CD1c-positive myeloid dendritic cell (primary cell): Measurements from ENCODE around the gene NKD2.
"Not testable (repeated sequence)": the region's sequence is repeated elsewhere in the genome, so short reads cannot be mapped to it uniquely, and the experiment has no call there.

Source experiments
- DNase-seq: peaks from one replicate; pipeline ENCODE4 v3.0.0-alpha.2; 2016; ENCODE audit errors: extremely low spot score

Gene NKD2

DNA sequence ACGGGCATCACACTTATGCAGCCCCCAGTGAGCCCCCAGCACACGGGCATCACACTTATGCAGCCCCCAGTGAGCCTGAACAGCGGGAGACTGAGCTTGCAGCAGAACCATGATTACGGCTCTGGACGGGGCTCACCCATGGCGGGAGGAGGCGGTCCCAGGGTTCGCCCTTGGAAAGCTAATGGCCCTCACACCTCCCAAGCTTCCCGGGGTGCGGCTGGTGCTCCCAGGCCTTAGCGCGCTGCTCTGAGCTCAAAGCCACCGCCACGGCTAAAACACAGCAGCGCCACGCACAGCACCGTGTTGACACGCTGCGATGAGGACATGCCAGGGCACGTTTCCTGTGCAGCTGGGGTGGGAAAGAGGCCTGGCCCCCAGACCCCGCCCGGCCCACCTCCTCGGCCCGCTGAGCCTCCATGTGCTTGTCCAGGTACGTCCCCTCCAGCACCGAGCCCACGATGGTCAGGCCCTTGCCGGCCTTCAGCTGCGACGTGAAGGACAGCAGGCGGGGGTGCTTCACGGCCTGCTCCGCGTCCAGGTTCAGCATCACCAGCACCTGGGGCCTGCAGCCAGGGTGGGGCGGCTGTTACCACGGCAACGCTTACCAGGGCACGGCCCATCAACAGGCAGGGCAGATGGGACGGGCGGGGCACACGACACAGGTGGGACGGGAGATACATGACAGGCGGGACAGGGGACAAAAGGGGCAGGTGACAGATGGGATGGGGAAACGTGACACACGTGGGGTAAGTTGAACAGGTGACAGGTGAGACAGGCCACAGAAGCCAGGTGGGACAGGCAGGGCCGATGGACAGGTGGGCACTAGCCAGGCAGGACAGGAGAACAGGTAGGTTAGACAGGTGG lies 64.9 kb downstream of the NKD2 start:
- no peak for DNase-seq

DNA sequence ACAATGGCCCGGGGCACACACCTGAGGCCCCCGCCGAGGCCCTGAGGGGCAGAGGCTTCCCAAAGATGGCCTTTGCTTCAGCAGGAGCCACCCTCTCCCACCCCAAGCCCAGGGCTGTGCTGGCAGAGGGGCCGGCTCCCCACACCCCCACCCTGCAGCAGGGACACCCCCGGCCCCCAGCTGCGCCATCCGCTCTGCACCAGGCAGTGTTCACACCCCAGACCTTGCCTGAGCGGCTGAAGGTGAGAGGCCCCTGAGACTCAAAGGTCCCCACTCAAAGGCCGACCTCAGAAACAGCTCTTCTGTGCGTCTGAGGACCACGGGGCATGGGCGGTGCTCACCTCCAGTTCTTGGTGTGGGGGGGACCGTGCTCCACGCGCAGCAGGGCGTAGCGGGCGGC lies 65.6 kb downstream of the NKD2 start:
- DNase-seq, result no peak

DNA sequence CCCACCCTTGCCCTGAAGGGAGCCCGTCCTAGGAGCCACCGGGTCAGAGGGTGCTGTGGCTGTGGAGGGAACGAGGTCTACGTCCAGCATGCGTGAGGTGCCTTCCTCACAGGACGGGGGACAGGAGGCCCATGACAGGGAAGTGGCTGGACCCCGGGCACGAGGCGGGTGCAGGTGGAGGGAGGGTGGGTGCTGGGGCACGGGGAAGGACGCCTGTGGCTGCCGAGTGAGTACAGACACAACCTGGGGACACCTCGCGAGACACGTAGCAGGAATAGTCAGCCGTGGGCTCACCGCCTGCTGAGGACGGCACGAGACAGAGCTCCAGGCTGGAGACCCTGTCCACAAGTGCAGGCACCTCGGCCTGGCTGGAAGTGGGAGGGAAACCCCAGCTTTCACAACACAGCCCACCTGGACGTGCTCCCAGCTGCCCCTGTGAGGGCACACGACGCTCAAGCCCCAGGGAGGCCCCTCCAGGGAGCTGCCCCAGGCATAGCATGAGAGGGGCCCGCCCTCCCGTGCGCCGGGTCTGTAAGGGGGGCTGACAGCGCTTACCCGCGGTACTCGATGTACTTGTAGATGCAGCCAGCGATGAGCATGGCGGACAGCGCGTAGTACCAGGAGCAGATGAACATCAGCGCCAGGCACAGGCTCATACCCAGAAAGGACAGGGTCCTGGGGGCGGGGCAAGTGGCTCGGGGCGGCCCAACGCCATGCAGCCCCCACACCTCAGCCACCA lies 66.4 kb downstream of the NKD2 start:
- no peak for DNase-seq

DNA sequence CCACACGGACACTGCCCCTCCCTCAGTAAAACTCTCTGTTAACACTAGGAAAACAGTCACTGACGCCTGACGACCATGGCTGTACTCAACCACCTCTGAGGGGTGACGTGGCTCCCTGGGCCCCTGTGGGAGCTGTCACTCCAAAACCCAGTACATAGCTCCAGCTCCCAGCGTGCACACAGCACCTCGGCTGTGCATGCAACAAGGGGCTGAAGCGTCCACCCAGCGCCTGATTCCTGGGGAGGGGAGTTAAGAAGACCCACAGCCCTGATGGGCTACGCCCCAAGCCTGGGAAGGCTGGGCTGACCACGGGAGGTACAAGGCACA lies 66.9 kb downstream of the NKD2 start:
- no peak for DNase-seq

DNA sequence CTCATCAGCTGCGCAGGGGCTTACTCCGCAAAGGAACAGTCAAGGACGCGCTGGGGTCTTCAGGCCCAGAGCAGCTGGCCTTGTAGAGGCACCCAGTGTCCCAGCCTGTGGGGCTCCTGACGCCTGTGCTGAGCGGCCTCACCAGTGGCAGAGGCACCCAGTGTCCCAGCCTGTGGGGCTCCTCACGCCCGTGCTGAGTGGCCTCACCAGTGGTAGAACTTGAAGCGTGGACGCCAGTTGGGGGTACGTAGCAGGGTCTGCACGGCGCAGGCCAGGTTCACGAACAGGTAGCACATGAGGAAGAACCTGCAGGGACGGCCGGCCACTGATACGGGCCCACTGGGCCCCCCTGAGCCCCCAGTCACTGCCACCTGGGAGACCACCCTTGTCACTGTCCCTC lies 67.3 kb downstream of the NKD2 start:
- DNase-seq, result no peak

DNA sequence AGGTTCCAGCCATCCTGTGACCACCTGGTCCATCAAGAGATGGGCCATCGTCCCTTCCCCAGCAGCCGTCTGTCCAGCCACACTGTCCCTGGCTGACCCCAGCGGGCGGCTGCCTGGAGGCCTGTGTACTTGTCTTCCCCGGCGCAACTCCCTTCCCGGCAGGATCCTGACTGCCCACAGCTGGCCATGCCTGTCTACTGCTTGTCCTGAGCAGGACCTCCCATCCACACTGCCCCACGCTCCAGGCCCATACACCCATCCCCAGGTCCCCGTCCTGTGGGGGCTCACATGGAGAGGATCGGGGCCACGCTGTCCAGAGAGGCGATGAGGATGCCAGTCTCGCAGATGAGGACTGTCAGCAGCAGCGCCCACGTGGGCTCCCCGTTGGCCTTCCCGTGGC lies 67.8 kb downstream of the NKD2 start:
- DNase-seq, result no peak

DNA sequence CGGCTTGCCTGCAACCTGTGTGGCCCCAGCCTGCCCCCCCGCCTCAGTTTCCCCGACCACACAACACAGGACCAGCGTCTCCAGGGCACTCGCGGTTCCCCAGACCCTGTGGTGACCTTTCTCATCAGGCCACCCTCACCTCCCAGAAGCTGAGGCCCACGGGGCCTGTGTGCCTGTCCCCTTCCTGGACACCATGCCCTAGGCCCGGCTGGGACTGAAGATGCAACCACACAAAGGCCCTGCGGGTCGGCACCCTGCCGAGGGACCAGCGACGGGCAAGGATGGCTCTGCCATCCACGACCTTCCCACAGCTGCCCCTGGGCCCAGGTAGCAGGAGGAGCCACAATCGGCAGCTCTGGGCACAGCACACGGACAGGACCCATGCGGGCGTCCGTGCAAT lies 68.4 kb downstream of the NKD2 start:
- no peak for DNase-seq

DNA sequence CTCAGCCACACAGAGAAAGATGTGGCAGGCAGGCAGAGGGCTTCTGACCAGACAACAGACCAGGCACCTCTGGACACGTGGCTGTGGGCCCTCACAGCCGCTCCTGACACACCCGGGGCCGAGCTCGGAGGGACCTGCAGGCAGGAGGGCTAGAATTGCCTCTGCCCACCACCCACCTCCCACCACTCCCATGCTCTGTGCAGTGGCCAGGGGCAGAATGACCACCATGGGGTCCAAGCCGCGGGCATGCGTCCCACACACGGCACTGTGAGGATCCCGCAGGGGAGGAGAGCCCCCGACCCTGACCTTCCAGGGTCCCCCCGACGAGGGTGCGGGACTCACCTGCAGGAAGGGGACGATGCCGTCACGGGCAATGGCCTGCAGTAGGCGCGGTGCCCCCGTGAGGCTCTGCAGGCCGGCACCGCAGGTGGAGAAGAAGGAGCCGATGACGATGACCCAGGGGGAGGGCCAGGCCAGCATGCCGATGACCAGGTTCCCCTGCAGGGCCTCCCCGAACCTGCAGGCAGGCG lies 69.0 kb downstream of the NKD2 start:
- no peak for DNase-seq

DNA sequence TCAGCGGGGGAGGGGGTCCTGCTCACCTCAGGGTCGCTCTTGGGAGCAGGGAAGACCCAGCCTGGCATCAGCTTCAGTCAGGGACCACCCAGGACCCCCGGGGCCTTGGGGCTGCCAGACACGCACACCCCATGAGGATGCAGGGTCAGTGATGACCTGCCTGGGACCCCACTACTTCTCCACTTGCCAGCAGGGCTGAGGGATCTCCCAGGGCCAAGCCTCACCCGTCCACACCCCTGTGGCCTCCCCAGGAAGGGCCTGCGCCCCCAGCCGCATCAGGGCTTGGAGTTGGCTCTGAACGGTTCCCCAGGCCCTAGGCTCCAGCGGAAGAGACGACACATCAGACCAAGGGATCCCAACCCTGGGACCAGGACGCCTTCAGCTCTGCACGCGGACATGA lies 69.6 kb downstream of the NKD2 start:
- no peak for DNase-seq

DNA sequence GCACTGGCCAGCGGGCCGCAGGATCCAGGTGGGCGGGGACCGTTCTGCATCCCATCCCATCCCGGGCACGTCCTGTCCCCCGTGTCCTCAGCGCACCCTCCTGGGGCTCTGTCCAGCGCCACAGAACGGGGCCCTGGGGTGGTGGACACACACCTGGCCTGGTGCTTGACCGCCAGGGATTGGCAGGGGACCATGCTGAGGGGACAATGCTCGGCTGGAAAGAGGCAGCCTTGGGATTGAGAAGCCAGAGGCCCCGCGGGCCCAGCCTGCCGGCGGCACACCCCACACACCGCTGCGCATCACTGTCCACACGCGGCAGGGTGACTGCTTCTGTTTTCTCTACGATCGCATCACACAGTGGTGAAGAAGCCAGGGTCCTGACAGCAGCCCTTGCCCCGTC lies 70.2 kb downstream of the NKD2 start:
- no peak for DNase-seq

DNA sequence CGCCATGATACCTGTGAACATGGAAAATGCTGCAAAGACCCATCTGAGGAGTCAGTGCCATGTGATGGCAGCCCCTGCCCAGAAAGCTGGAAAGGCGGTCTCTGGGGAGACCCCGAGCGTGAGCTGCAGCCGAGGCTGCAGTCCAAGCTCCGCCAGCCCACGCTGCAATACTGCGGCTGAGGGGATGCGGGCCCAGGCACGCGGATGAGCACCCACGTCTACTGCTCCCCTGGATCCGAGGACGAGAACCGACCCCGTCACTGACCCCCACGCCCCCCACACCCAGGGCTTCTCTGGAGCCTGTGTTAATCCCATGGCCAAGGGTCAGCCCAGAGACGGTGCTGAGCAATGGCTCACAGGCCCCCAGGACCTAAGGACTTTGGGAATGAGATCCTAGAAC lies 70.9 kb downstream of the NKD2 start:
- no peak for DNase-seq

DNA sequence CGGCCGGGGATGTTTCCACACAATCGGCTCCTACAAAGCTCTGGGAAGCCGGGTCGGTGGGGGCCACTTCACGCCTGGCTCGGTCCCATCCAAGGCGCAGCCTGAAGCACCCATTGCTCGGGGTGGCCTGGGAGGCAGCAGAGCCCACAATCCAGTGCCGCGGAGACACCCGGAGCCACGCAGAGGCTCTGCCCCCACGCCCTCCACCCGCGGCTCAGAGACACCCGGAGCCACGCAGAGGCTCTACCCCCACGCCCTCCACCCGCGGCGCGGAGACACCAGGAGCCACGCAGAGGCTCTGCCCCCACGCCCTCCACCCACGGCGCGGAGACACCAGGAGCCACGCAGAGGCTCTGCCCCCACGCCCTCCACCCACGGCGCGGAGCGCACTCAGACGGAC lies 71.4 kb downstream of the NKD2 start:
- no peak for DNase-seq

DNA sequence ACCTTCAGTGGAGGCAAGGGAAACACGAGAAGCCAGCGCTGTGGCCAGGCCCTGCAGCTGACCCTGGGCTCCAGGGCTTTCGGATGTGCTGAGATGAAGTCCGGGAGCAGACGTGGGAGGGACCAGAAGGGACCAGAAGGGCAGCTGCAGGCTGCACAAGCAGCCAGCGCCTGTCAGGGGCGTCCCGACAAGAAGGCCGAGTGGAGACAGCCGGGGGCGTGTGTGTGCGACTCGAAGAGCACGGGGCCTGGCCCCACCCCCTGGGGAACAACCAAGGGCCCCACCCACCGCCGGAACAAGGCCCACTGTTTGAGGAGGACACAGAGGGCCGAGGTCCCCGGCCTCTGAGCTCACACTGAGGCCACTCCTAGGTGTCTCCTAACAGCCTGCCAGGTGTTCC lies 71.8 kb downstream of the NKD2 start:
- no peak for DNase-seq

DNA sequence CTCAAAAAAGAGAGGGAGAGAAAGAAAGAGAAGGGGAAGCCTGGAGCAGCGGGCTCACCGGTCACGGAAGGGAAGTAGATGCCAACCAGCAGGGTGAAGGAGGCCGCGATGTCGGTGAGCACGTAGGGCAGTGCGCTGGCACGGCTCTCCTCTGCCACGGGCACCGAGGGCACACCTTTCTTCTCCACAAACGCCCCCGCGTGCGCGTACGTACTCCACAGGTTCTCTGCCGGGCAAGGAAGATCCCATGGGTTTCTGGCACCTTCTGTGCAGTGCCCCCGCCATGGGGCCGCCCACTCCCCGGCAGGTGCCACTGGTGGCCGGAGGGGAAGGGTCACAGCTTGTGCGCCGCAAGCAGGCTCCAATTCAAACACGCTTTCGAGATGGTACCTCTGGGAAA lies 72.9 kb downstream of the NKD2 start:
- DNase-seq, result no peak

DNA sequence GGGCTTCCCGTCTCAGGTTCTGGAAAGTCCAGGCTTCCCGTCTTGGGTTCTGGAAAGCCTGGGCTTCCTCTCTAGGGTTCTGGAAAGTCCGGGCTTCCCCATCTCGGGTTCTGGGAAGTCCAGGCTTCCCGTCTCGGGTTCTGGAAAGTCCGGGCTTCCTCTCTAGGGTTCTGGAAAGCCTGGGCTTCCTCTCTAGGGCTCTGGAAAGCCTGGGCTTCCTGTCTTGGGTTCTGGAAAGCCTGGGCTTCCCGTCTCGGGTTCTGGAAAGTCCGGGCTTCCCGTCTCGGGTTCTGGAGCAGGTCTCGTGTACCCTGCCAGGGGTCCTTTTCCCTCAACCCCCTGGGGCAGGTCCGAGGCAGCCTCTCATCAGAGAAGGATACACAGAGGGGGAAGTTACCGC lies 74.4 kb downstream of the NKD2 start:
- not testable (repeated sequence) for DNase-seq

DNA sequence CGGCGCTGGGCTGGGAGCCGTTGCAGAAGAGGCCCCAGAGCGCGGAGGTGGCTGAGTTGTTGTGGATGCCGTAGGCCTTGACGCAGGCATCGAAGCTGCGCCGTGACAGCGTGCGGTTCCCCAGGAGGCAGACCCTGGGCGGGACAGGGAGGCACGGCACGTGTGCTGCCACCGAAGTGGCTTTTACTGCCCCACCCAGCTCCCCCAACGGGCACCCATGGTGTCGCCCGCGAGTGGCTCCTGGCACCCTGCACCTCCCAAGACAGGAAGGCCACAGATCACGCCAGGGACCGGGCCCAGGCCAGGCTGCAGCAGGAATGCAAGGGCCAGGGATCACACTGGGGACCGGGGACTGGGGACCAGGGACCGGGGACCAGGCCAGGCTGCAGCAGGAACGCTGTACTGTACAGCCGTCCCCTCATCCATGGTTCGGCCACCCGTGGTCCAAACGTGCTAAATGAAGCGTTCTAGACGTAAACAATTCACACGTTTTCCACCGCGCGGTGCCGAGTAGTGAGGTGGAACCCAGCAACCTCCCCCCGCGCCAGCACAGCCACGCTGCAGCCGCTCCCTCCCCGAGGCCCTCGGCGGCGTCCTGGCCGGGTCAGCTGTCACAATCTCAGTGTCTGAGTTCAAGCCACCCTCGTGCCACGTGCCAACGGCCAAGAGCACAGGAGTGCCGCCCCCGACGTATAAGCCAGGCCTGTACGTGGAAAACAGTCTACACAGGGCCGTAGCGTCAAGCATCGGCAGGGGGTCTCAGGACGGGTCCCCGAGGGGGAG lies 75.4 kb downstream of the NKD2 start:
- DNase-seq, result no peak

DNA sequence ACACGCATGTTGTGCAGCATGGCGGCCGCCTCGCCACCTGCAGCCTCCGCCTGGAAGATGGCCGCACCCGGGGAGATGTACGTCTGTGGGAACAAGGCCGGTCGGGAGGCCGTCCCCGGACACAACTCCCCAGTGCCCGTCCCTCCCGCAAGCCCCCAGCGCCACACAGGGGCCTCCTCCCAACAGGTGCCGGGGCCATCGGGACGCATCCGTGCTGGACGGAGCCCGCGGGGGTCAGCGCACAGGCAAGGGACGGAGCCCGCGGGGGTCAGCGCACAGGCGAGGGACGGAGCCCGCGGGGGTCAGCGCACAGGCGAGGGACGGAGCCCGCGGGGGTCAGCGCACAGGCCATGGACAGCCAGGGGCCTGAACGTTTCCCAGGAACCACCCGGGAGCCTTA lies 76.8 kb downstream of the NKD2 start:
- no peak for DNase-seq

DNA sequence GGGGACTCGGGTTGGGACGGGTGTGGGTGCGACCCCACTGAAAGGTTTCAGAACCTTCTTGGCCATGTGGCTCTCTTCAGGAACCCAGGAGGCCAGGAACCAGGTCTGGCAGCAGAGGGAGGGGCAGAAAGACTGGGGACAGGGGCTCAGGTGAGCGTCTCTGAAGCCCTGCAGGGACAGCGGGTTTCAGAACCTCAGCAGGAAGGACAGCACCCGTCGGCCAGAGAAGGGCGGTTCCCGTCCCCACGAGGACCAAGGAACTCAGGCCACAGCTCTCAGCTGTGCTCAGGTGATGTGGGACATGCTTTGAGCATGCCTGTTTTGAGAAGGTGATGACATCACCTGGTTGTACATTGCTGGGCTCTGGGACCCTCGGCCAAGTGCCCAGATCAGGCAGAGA lies 77.5 kb downstream of the NKD2 start:
- no peak for DNase-seq

DNA sequence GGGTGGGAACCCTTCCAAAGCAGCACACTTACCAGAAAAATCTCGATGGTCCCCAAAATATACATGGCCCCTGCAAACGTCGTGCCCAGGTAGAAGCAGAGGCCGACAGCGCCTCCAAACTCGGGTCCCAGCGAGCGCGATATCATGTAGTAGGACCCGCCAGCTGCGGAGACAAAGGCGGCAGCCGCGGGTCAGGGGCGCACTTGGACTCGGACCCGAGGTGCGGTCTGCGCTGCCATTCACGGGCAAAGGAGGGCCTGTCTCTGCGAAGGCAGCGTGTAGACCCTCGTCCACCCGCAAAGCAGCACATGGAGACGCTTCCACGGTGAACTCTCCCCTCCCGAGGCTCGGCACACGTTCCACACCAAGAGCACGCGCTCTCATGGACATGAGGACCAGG lies 78.3 kb downstream of the NKD2 start:
- no peak for DNase-seq

DNA sequence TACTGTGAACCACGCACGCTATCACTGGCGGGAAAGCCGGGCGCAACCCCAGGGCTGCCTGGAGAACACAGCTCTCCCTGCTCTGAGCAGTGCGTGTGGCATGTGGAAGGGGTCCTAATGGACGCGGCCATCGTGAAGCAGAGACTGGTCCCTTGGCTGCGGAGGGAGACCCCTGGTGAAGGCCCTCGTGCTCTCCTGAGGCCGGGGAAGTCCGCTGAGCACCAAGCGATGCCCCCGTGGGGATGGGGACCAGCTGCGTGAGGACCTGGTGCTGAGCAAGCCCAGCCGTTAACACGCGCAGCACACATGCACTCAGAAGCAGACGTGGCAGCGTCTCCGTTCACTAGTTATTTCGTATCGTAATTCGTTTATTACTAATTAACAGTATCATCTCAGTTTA lies 78.8 kb downstream of the NKD2 start:
- no peak for DNase-seq

DNA sequence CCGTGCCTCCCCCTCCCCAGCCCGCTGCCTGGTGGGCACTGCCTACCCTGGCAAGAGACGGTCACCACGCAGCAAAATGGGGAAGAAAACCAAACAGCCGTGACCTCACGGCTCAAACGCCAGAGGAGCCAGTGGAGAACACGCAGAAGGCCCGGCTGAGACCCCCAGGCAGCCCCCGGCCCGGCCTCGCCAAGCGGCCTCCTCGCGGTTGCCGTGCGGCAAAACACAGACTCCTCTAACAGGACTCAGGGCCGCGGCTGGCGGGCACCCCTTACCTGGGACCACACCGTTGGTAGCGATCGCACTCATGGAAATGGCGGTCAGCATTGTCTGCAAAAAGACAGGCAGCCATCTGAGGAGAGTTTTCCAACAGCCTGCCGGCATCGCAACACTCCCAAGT lies 79.4 kb downstream of the NKD2 start:
- no peak for DNase-seq
